Calu3 (cell line): Measurements from ENCODE around the gene KCNIP2. TPM values are rescaled to one million over a fixed set of nuclear protein-coding genes. Genes with fewer than 3 reads are reported as not detected.

Experiments
- BruUV-seq: library from RNA; stranded (reverse); fragments of 400-500 nt; replicated peaks from 2 replicates; lab custom pipeline; 2021; lab: Mats Ljungman, UMichigan
- CTCF ChIA-PET: fragments of 300-600 bp; sonication (Branson Sonifier 250); formaldehyde crosslinking; loops from one replicate; lab custom pipeline; 2022; ENCODE audit warnings: antibody characterized with exemption; lab: Charles Lee
- DNase-seq: peaks from one replicate; pipeline ENCODE4 v3.0.0; 2022
- H3K27ac Mint-ChIP-seq: one replicate; pipeline ENCODE4 v1.8.0; 2022; ENCODE audit warnings: mixed read lengths; ENCODE audit not compliant: unreplicated experiment
- H3K27me3 Mint-ChIP-seq: one replicate; pipeline ENCODE4 v1.8.0; 2022; ENCODE audit warnings: mixed read lengths; ENCODE audit not compliant: unreplicated experiment
- H3K36me3 Mint-ChIP-seq: one replicate; pipeline ENCODE4 v1.8.0; 2022; ENCODE audit warnings: mild to moderate bottlenecking, moderate library complexity, mixed read lengths; ENCODE audit not compliant: insufficient read depth, unreplicated experiment
- H3K4me1 Mint-ChIP-seq: one replicate; pipeline ENCODE4 v1.8.0; 2022; ENCODE audit warnings: mild to moderate bottlenecking, low read depth, mixed read lengths; ENCODE audit not compliant: unreplicated experiment
- H3K4me3 Mint-ChIP-seq: one replicate; pipeline ENCODE4 v1.8.0; 2022; ENCODE audit warnings: mild to moderate bottlenecking, low read depth, moderate library complexity, mixed read lengths; ENCODE audit not compliant: unreplicated experiment
- H3K9me3 Mint-ChIP-seq: one replicate; pipeline ENCODE4 v1.8.0; 2022; ENCODE audit warnings: low read depth, mixed read lengths; ENCODE audit not compliant: unreplicated experiment
- intact Hi-C: fragments of 100-400 bp; cut with micrococcal nuclease; formaldehyde crosslinking; loops from one replicate; pipeline ENCODE4 v1.10.0; 2022; ENCODE audit not compliant: unreplicated experiment
- total RNA-seq: library from RNA; stranded (reverse); gene quantifications from 2 replicates; pipeline ENCODE4 v1.2.3, GENCODE V29; 2022
- TF ChIP-seq, protein P1 (sequence below): fragments of 200-600 bp; IDR thresholded peaks from one replicate; pipeline ENCODE4 v1.8.0; 2022; ENCODE audit warnings: antibody characterized with exemption; ENCODE audit not compliant: unreplicated experiment

KCNIP2 gene
- total RNA-seq, 1 experiment from 2014 or later: 4.8 TPM

DNA sequence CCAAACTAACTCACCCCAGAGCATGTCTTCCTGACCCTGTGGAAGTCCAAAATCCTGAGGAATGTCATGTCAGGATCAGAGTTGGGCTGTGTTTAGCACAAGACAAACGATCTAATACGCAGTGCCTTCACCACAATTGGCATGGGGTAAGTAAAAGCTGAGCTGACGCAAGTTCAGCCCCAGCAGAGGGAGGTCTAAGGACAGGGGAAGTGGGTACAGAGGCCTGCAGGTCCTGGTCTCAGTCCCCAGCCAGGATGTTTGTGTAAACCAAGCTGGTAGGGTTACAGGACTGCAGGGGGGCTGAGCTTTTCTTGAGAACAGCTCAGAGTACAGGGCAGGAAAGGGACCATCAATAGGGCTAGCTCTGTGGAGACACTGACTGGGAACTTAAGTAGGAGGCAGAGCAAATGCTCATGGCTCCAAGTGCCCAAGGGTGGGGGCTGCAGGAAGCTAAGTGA lies 5.3 kb upstream of the KCNIP2 start:
- no peaks in the 10 kb centered on the region for H3K9me3 Mint-ChIP-seq
- H3K36me3 Mint-ChIP-seq: peaks cover 5% of the 10 kb centered on the region
- H3K4me3 Mint-ChIP-seq: no peak overlapping the region
- no TSS peak for BruUV-seq
- DNase-seq: no peak
- no peak overlapping the region for H3K27ac Mint-ChIP-seq
- H3K27me3 Mint-ChIP-seq: no peaks in the 10 kb centered on the region
- intact Hi-C loops: no loop called here
- CTCF ChIA-PET: interaction anchor here (1.1 kb wide), 1 partner anchor 161 kb away, joined by 3 read pairs; no protein-coding TSS in a partner anchor
- TF ChIP-seq, protein P1, sequence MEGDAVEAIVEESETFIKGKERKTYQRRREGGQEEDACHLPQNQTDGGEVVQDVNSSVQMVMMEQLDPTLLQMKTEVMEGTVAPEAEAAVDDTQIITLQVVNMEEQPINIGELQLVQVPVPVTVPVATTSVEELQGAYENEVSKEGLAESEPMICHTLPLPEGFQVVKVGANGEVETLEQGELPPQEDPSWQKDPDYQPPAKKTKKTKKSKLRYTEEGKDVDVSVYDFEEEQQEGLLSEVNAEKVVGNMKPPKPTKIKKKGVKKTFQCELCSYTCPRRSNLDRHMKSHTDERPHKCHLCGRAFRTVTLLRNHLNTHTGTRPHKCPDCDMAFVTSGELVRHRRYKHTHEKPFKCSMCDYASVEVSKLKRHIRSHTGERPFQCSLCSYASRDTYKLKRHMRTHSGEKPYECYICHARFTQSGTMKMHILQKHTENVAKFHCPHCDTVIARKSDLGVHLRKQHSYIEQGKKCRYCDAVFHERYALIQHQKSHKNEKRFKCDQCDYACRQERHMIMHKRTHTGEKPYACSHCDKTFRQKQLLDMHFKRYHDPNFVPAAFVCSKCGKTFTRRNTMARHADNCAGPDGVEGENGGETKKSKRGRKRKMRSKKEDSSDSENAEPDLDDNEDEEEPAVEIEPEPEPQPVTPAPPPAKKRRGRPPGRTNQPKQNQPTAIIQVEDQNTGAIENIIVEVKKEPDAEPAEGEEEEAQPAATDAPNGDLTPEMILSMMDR: no peak
- H3K4me1 Mint-ChIP-seq: no peaks in the 10 kb centered on the region

DNA sequence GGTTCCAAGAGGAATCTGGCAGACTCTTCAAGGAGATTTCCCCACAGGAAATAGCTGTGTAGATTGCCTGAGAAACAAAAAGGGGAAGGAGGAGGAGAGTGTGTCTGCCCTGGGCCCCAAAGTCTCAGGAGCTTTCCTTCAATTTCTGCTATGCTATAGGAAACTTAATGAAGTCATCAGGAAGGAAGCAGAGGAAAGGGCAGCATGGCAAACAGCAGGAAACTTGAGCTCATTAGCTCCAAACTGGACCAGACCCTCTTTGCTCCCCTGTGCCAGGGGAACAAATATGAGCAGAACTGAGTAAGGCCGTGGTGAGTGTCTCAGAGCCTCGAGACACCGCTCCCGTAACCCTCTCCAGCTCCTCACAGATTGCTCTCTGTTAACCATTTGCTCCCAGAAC lies 4.8 kb upstream of the KCNIP2 start:
- BruUV-seq: no TSS peak
- no peaks in the 10 kb centered on the region for H3K27me3 Mint-ChIP-seq
- no peak overlapping the region for H3K27ac Mint-ChIP-seq
- no peaks in the 10 kb centered on the region for H3K4me1 Mint-ChIP-seq
- intact Hi-C loops: no loop called here
- CTCF ChIA-PET: interaction anchor here (1.1 kb wide), 1 partner anchor 162 kb away, joined by 3 read pairs; no protein-coding TSS in a partner anchor
- no peak overlapping the region for H3K4me3 Mint-ChIP-seq
- H3K36me3 Mint-ChIP-seq: peaks cover 9% of the 10 kb centered on the region
- TF ChIP-seq, protein P1: no peak
- H3K9me3 Mint-ChIP-seq: no peaks in the 10 kb centered on the region
- DNase-seq: no peak

DNA sequence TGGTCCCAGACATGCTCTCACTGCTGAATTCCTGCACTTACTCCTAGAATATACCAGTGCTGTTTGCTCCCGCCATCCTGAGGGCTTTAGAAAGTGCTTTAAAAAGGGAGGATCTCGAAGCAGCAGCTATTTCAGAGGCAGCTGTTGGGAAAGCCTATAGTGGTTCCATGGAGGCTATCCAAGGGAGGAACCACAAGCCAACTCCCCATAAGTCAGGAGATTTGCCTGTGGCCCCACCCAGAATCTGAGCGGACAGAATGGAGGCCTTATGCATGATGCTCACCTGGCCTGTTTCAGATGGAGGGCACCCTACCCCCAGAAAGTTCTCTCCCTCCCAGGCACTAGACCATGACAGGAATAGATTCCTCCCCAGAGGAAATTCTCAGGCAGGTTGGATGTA lies 2.3 kb upstream of the KCNIP2 start:
- H3K27me3 Mint-ChIP-seq: no peaks in the 10 kb centered on the region
- H3K4me3 Mint-ChIP-seq: no peak overlapping the region
- H3K4me1 Mint-ChIP-seq: no peaks in the 10 kb centered on the region
- no peak overlapping the region for H3K27ac Mint-ChIP-seq
- intact Hi-C loops: no loop called here
- TF ChIP-seq, protein P1: no peak
- peaks cover 12% of the 10 kb centered on the region for H3K36me3 Mint-ChIP-seq
- DNase-seq: no peak
- CTCF ChIA-PET: no interaction called here
- H3K9me3 Mint-ChIP-seq: no peaks in the 10 kb centered on the region
- BruUV-seq: no TSS peak

DNA sequence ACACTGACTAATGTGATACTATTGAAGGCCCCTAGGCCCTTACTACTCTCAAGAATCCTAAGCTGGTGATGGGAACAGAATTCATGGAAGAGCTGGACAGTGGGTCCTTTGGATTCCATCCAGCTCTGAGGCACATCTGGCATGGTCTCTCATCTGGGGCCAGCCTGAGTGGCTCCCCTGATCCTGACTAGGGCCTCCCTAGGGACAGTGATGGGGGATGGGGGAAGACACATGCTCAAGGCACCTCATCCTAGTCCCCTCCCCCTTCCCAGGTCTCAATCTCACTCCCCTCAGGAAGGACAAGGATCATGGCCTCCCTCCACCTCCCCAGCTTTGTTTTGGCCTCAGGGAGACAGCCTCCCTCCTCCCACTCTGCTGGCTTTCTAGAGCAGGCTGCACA lies 1.8 kb downstream of the KCNIP2 start:
- H3K4me3 Mint-ChIP-seq: no peak overlapping the region
- no peaks in the 10 kb centered on the region for H3K9me3 Mint-ChIP-seq
- intact Hi-C loops: loop anchor here (2.0 kb wide), 1 partner anchor 231 kb away; no protein-coding TSS in a partner anchor
- no peak for DNase-seq
- H3K36me3 Mint-ChIP-seq: peaks cover 22% of the 10 kb centered on the region
- BruUV-seq: no TSS peak
- peaks cover 8% of the 10 kb centered on the region for H3K4me1 Mint-ChIP-seq
- CTCF ChIA-PET: interaction anchor here (0.5 to 3.2 kb wide), 5 partner anchors 23 to 415 kb away, joined by 3 to 47 read pairs (median 4); partner anchors contain the start of gene OGA
- peak overlapping the region; percentile 12 for H3K27ac Mint-ChIP-seq
- TF ChIP-seq, protein P1: no peak
- H3K27me3 Mint-ChIP-seq: no peaks in the 10 kb centered on the region
